Neural progenitor cell (in vitro differentiated cells): ENCODE results near the gene TMEM39B. TPM values are rescaled to one million over a fixed set of nuclear protein-coding genes. Genes with fewer than 3 reads are reported as not detected.
"Not testable (repeated sequence)": the region's sequence is repeated elsewhere in the genome, so short reads cannot be mapped to it uniquely, and the experiment has no call there.

Source experiments
- DNase-seq: peaks from one replicate; pipeline ENCODE4 v3.0.0-alpha.2; 2016; ENCODE audit warnings: low spot score
- H2AFZ ChIP-seq: fragments of 200-600 bp; sonication (generic); replicated peaks from 2 replicates; pipeline ENCODE4 v1.6.1; 2016; ENCODE audit warnings: antibody characterized with exemption
- H3F3A ChIP-seq: fragments of 200-600 bp; sonication (generic); 2 replicates; pipeline ENCODE4 v1.6.1; 2016; ENCODE audit warnings: antibody characterized with exemption, low read depth
- H3K27ac ChIP-seq: fragments of 200-600 bp; sonication (generic); 2 replicates; pipeline ENCODE4 v1.5.1; 2016; ENCODE audit warnings: mild to moderate bottlenecking
- H3K27me3 ChIP-seq: fragments of 200-600 bp; sonication (generic); 2 replicates; pipeline ENCODE4 v1.6.1; 2016; ENCODE audit warnings: mild to moderate bottlenecking, moderate library complexity
- H3K36me3 ChIP-seq: fragments of 200-600 bp; sonication (generic); 2 replicates; pipeline ENCODE4 v1.5.1; 2016
- H3K4me1 ChIP-seq: fragments of 200-600 bp; sonication (generic); 2 replicates; pipeline ENCODE4 v1.6.1; 2016; ENCODE audit warnings: mixed run types
- H3K4me2 ChIP-seq: fragments of 200-600 bp; sonication (generic); 2 replicates; pipeline ENCODE4 v1.6.1; 2016
- H3K4me3 ChIP-seq: fragments of 200-600 bp; sonication (generic); 2 replicates; pipeline ENCODE4 v1.5.1; 2016
- H3K79me2 ChIP-seq: fragments of 200-600 bp; sonication (generic); 2 replicates; pipeline ENCODE4 v1.6.1; 2016; ENCODE audit warnings: low read depth
- H3K9ac ChIP-seq: fragments of 200-600 bp; sonication (generic); 2 replicates; pipeline ENCODE4 v1.6.1; 2016
- H3K9me3 ChIP-seq: fragments of 200-600 bp; sonication (generic); 2 replicates; pipeline ENCODE4 v1.5.1; 2016; ENCODE audit warnings: low read depth
- H4K20me1 ChIP-seq: fragments of 200-600 bp; sonication (generic); 2 replicates; pipeline ENCODE4 v1.6.1; 2016; ENCODE audit warnings: low read depth
- H3K27ac Mint-ChIP-seq: 3 replicates; pipeline ENCODE4 v1.8.0; 2021; ENCODE audit warnings: mixed read lengths
- H3K27me3 Mint-ChIP-seq: 2 replicates; pipeline ENCODE4 v1.8.0; 2022; ENCODE audit warnings: low read depth, mild to moderate bottlenecking, inconsistent platforms, moderate library complexity, mixed read lengths; ENCODE audit not compliant: insufficient read depth
- H3K36me3 Mint-ChIP-seq: 3 replicates; pipeline ENCODE4 v1.8.0; 2021; ENCODE audit warnings: mixed read lengths
- H3K4me1 Mint-ChIP-seq: 3 replicates; pipeline ENCODE4 v1.8.0; 2021; ENCODE audit warnings: mixed read lengths
- H3K4me3 Mint-ChIP-seq: 3 replicates; pipeline ENCODE4 v1.8.0; 2021; ENCODE audit warnings: mild to moderate bottlenecking, moderate library complexity, mixed read lengths
- H3K9me3 Mint-ChIP-seq: 3 replicates; pipeline ENCODE4 v1.8.0; 2020; ENCODE audit warnings: mixed read lengths
- CTCF ChIP-seq: fragments of 200-600 bp; sonication (generic); IDR thresholded peaks from 2 replicates; pipeline ENCODE4 v1.5.1; 2017; ENCODE audit warnings: antibody characterized with exemption, mild to moderate bottlenecking
- EZH2 ChIP-seq: fragments of 200-600 bp; sonication (generic); IDR thresholded peaks from 2 replicates; pipeline ENCODE4 v1.6.1; 2017; ENCODE audit warnings: antibody characterized with exemption, mild to moderate bottlenecking, moderate library complexity
- EZH2phosphoT487 ChIP-seq: fragments of 200-600 bp; sonication (generic); IDR thresholded peaks from 2 replicates; pipeline ENCODE4 v1.6.1; 2017; ENCODE audit warnings: antibody characterized with exemption
- total RNA-seq: library from RNA; depleted of rRNA; stranded (reverse); fragments of >200 nt; gene quantifications from 2 replicates; pipeline ENCODE4 v1.2.3, GENCODE V29; 2015; ENCODE audit warnings: low replicate concordance

TMEM39B gene
- total RNA-seq, 1 donor from 2014 or later: 2.3 TPM

- H3K27ac ChIP-seq: no peak overlapping the region
- H2AFZ ChIP-seq: no peak overlapping the region
- H3K27me3 ChIP-seq: no peaks in the 10 kb centered on the region
- H3K4me1 ChIP-seq: no peaks in the 10 kb centered on the region
- no peak overlapping the region for H3K4me3 Mint-ChIP-seq
- H3K79me2 ChIP-seq: peaks cover 98% of the 10 kb centered on the region
- no peak overlapping the region for H3K4me3 ChIP-seq
- peaks cover 10% of the 10 kb centered on the region for H3K36me3 Mint-ChIP-seq
- no peaks in the 10 kb centered on the region for H3K27me3 Mint-ChIP-seq
- no peaks in the 10 kb centered on the region for H3K9me3 ChIP-seq
- no peak overlapping the region for H3K4me2 ChIP-seq
- no peak overlapping the region for H3K27ac Mint-ChIP-seq
- peaks cover 20% of the 10 kb centered on the region for H3K4me1 Mint-ChIP-seq
- no peaks in the 10 kb centered on the region for H3F3A ChIP-seq
- TF ChIP-seq EZH2phosphoT487 (no peak), CTCF (no peak), EZH2 (no peak)
- no peak overlapping the region for H3K9ac ChIP-seq
- H3K36me3 ChIP-seq: no peaks in the 10 kb centered on the region
- H3K9me3 Mint-ChIP-seq: no peaks in the 10 kb centered on the region
- peaks cover 55% of the 10 kb centered on the region for H4K20me1 ChIP-seq
- no peak for DNase-seq
Observed at GRCh38 chr1:32138965-32139364, 66.2 kb downstream of the TMEM39B start.

GRCh38 chr1:32142446-32143301 lies 69.9 kb downstream of the TMEM39B start:
- TF ChIP-seq EZH2 (no peak), EZH2phosphoT487 (no peak), CTCF (no peak)
- Mint-ChIP-seq H3K27ac (peak overlapping the region; percentile 85), H3K9me3 (peaks cover 12% of the 10 kb centered on the region), H3K36me3 (peaks cover 12% of the 10 kb centered on the region), H3K4me1 (peaks cover 20% of the 10 kb centered on the region), H3K27me3 (no peaks in the 10 kb centered on the region), H3K4me3 (peak overlapping the region; percentile 19)
- H3K9ac ChIP-seq: no peak overlapping the region
- no peak overlapping the region for H3K27ac ChIP-seq
- H4K20me1 ChIP-seq: peaks cover 41% of the 10 kb centered on the region
- no peaks in the 10 kb centered on the region for H3K9me3 ChIP-seq
- H3F3A ChIP-seq: no peaks in the 10 kb centered on the region
- H2AFZ ChIP-seq: no peak overlapping the region
- no peak overlapping the region for H3K4me2 ChIP-seq
- H3K4me3 ChIP-seq: no peak overlapping the region
- no peak for DNase-seq
- peaks cover 98% of the 10 kb centered on the region for H3K79me2 ChIP-seq
- no peaks in the 10 kb centered on the region for H3K4me1 ChIP-seq
- H3K36me3 ChIP-seq: no peaks in the 10 kb centered on the region
- no peaks in the 10 kb centered on the region for H3K27me3 ChIP-seq

- not testable (repeated sequence) for H3K9me3 ChIP-seq, H3K4me2 ChIP-seq, H2AFZ ChIP-seq, H3K4me3 ChIP-seq, H3K4me1 ChIP-seq, H3K27me3 Mint-ChIP-seq, H3K9ac ChIP-seq, H3F3A ChIP-seq, H3K27ac Mint-ChIP-seq, H3K36me3 ChIP-seq, H3K27ac ChIP-seq, H3K27me3 ChIP-seq, H3K4me3 Mint-ChIP-seq, DNase-seq
- Mint-ChIP-seq H3K9me3 (peaks cover 18% of the 10 kb centered on the region), H3K4me1 (peaks cover 20% of the 10 kb centered on the region), H3K36me3 (peaks cover 14% of the 10 kb centered on the region)
- Histone ChIP-seq H3K79me2 (peaks cover 98% of the 10 kb centered on the region), H4K20me1 (peaks cover 41% of the 10 kb centered on the region)
Observed at GRCh38 chr1:32143302-32143695, 70.6 kb downstream of the TMEM39B start.

- Mint-ChIP-seq H3K4me1 (peaks cover 20% of the 10 kb centered on the region), H3K27me3 (peaks cover 2% of the 10 kb centered on the region), H3K4me3 (no peak overlapping the region), H3K27ac (no peak overlapping the region), H3K9me3 (peaks cover 23% of the 10 kb centered on the region), H3K36me3 (peaks cover 14% of the 10 kb centered on the region)
- peaks cover 99% of the 10 kb centered on the region for H3K79me2 ChIP-seq
- no peaks in the 10 kb centered on the region for H3K27me3 ChIP-seq
- no peaks in the 10 kb centered on the region for H3K36me3 ChIP-seq
- no peaks in the 10 kb centered on the region for H3K4me1 ChIP-seq
- no peak overlapping the region for H3K4me3 ChIP-seq
- H3K27ac ChIP-seq: no peak overlapping the region
- TF ChIP-seq CTCF (no peak), EZH2phosphoT487 (no peak), EZH2 (no peak)
- H3K9ac ChIP-seq: no peak overlapping the region
- no peaks in the 10 kb centered on the region for H3F3A ChIP-seq
- H3K4me2 ChIP-seq: no peak overlapping the region
- no peaks in the 10 kb centered on the region for H3K9me3 ChIP-seq
- H4K20me1 ChIP-seq: peaks cover 38% of the 10 kb centered on the region
- H2AFZ ChIP-seq: no peak overlapping the region
- DNase-seq: no peak
Observed at GRCh38 chr1:32144033-32144432, 71.3 kb downstream of the TMEM39B start.

GRCh38 chr1:32147799-32148198 lies 75.1 kb downstream of the TMEM39B start:
- peaks cover 99% of the 10 kb centered on the region for H3K79me2 ChIP-seq
- H3K27ac Mint-ChIP-seq, H3K4me2 ChIP-seq, H3K27me3 ChIP-seq, H3K9me3 ChIP-seq, H2AFZ ChIP-seq, H3K4me3 ChIP-seq, H3K9ac ChIP-seq, H3K4me3 Mint-ChIP-seq, H3K36me3 ChIP-seq, DNase-seq, H3K27me3 Mint-ChIP-seq, H3K27ac ChIP-seq: not testable (repeated sequence)
- peaks cover 15% of the 10 kb centered on the region for H3F3A ChIP-seq
- peaks cover 18% of the 10 kb centered on the region for H4K20me1 ChIP-seq
- H3K4me1 ChIP-seq: peaks cover 11% of the 10 kb centered on the region
- Mint-ChIP-seq H3K4me1 (peaks cover 13% of the 10 kb centered on the region), H3K9me3 (peaks cover 27% of the 10 kb centered on the region), H3K36me3 (peaks cover 13% of the 10 kb centered on the region)
